CD4-positive, CD25-positive, alpha-beta regulatory T cell (primary cell): ENCODE results near the gene EIF4H. TPM values are rescaled to one million over a fixed set of nuclear protein-coding genes. Genes with fewer than 3 reads are reported as not detected.

Source experiments
- ATAC-seq, 2 donors: fragments of 150-1000 bp; cut with Tn5 transposase; one replicate each; pipeline ENCODE4 v1.10.0; 2021; ENCODE audit warnings: low read depth in 2 of 2, moderate number of reproducible peaks in 2 of 2, moderate library complexity in 1 of 2
- DNase-seq, 3 donors: peaks; one replicate each; pipeline versions ENCODE4 v3.0.0 to v3.0.0-alpha.2; 2012 to 2022; ENCODE audit warnings: mixed read lengths in 1 of 3
- H3K27ac ChIP-seq: one replicate; pipeline ENCODE4 v1.7.0; 2013; ENCODE audit warnings: mild to moderate bottlenecking, low read length; ENCODE audit not compliant: insufficient read depth, poor library complexity, severe bottlenecking
- H3K27me3 ChIP-seq: one replicate; pipeline ENCODE4 v1.7.0; 2013; ENCODE audit warnings: low read length; ENCODE audit not compliant: control insufficient read depth, insufficient read depth
- H3K36me3 ChIP-seq: one replicate; pipeline ENCODE4 v1.7.0; 2013; ENCODE audit warnings: mild to moderate bottlenecking, low read length, moderate library complexity; ENCODE audit not compliant: control insufficient read depth, insufficient read depth
- H3K4me1 ChIP-seq: 2 replicates; pipeline ENCODE4 v1.7.0; 2013; ENCODE audit warnings: mild to moderate bottlenecking, low read length; ENCODE audit not compliant: insufficient read depth, control insufficient read depth, poor library complexity, severe bottlenecking
- H3K4me3 ChIP-seq: one replicate; pipeline ENCODE4 v1.7.0; 2013; ENCODE audit warnings: low read depth, mild to moderate bottlenecking, low read length, moderate library complexity
- H3K9me3 ChIP-seq, 2 experiments: 1 replicate in 1 of 2; 2 replicates in 1 of 2; pipeline ENCODE4 v1.7.0; 2013; ENCODE audit warnings: low read length in 2 of 2, mild to moderate bottlenecking in 1 of 2, moderate library complexity in 1 of 2; ENCODE audit not compliant: control insufficient read depth in 2 of 2
- H3K27ac Mint-ChIP-seq, 3 donors: one replicate each; pipeline ENCODE4 v1.8.0; 2020 to 2022; ENCODE audit warnings: mild to moderate bottlenecking in 3 of 3, mixed read lengths in 3 of 3, moderate library complexity in 2 of 3
- H3K27me3 Mint-ChIP-seq: one replicate; pipeline ENCODE4 v1.8.0; 2022; ENCODE audit warnings: mild to moderate bottlenecking, mixed read lengths
- H3K36me3 Mint-ChIP-seq: one replicate; pipeline ENCODE4 v1.8.0; 2020; ENCODE audit warnings: mixed read lengths
- H3K4me1 Mint-ChIP-seq, 4 donors: one replicate each; pipeline ENCODE4 v1.8.0; 2020 to 2022; ENCODE audit warnings: mixed read lengths in 4 of 4, mild to moderate bottlenecking in 1 of 4
- H3K4me3 Mint-ChIP-seq, 4 donors: one replicate each; pipeline ENCODE4 v1.8.0; 2020 to 2022; ENCODE audit warnings: mild to moderate bottlenecking in 4 of 4, mixed read lengths in 4 of 4, moderate library complexity in 3 of 4
- H3K9me3 Mint-ChIP-seq, 7 donors: one replicate each; pipeline ENCODE4 v1.8.0; 2020 to 2022; ENCODE audit warnings: mixed read lengths in 7 of 7, mild to moderate bottlenecking in 3 of 7, moderate library complexity in 2 of 7
- polyA plus RNA-seq, 4 donors: library from polyadenylated mRNA; unstranded; fragments of 300-500 nt; fragmentation: Illumina TruSeq; gene quantifications; one replicate each; pipeline ENCODE4 v1.2.3, GENCODE V29; 2021
- total RNA-seq: library from RNA; stranded (reverse); gene quantifications from one replicate; pipeline ENCODE4 v1.2.3, GENCODE V29; 2022

The EIF4H gene
- total and polyA plus RNA-seq, 5 donors from 2014 or later, result 222 to 263 (median 243) TPM

DNA sequence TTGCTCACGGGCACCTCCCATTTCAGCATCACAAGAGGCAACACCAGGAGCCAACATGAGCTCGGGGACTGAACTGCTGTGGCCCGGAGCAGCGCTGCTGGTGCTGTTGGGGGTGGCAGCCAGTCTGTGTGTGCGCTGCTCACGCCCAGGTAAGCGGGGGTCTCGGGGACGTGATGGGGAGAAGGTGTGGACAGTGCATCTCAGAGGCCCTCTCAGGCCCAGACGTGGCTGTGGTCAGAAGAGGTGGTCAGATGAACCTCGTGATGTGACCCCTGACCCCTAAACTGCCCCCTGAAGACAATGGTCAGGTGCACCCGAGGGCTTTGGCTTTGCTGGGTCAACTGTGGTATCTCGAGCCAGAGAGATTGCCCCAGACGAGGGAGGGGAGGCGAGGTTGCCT lies 41.8 kb downstream of the EIF4H start:
- ATAC-seq (no peak), DNase-seq (no peak)
- H3K4me3 Mint-ChIP-seq, result no peak overlapping the region
- Histone ChIP-seq H3K4me3 (no peak overlapping the region), H3K27ac (no peak overlapping the region), H3K9me3 (no peaks in the 10 kb centered on the region), H3K27me3 (no peaks in the 10 kb centered on the region), H3K36me3 (no peaks in the 10 kb centered on the region), H3K4me1 (peaks cover 11% of the 10 kb centered on the region)
- no peak overlapping the region for H3K27ac Mint-ChIP-seq
- no peaks in the 10 kb centered on the region for H3K36me3 Mint-ChIP-seq
- H3K27me3 Mint-ChIP-seq, result no peaks in the 10 kb centered on the region
- H3K9me3 Mint-ChIP-seq, result no peaks in the 10 kb centered on the region
- peaks cover 0 to 18% (median 5%) of the 10 kb centered on the region in 4 donors for H3K4me1 Mint-ChIP-seq

DNA sequence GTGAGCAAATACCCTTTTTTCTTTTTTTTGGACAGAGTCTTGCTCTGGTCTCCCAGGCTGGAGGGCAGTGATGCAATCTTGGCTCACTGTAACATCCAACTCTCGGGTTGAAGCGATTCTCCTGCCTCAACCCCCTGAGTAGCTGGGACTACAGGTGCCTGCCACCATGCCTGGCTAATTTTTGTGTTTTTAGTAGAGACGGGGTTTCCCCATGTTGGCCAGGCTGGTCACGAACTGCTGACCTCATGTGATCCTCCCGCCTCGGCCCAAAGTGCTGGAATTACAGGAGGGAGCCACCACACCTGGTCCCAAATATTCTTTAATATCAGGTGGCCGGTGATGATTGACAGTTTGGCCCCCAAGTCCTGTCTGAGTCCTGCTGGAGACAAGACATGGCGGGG lies 42.2 kb downstream of the EIF4H start:
- H3K36me3 Mint-ChIP-seq, result no peaks in the 10 kb centered on the region
- peaks cover 9% of the 10 kb centered on the region for H3K4me1 ChIP-seq
- H3K27ac Mint-ChIP-seq, result no peak overlapping the region

DNA sequence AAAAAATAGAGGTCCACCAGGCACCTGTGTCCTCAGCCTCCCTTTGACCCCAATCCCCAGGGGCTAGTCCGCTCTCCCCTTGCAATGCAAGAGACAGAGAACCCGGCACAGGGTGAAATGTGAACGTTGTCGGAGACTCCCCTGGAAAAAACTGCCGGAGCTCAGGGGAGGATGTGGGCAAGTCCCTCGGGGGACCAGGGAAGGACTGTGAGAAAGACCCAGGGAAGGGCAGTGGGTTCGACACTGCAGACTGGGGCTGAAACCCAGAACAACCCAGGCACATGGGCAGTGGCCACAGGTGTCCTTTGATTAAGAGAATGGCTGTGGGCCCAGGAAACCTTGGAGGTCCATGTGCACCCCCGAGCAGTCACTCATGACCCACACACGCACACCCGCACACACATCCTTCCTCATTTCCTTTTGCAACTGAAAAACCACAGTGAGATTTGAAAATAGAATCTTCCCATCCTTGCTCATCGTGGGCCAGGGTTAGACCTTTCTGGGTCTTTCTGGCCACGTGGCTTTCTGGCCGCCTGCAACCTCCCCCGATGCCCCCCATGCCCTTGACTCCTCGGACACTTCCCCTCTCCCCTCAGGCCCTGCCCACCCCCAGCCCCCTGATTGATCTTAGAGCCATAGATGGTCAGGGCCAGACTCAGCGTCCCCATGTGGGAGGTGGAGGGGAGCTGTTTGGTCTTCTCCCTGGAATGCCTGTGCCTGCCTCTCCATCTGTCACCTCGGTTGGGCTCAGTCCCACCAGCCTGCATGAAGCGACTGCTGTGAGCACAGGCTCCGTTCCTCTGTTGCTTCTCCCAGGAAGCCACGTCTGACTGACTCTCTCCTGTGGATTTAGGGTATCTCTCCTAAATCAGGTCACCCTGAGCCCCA lies 43.5 kb downstream of the EIF4H start:
- Mint-ChIP-seq H3K27me3 (no peaks in the 10 kb centered on the region), H3K4me1 (peaks cover 0 to 16% (median 5%) of the 10 kb centered on the region in 4 donors), H3K27ac (peak overlapping the region in 2 of 3 donors; percentile 51 to 77), H3K36me3 (no peaks in the 10 kb centered on the region), H3K4me3 (no peak overlapping the region), H3K9me3 (no peaks in the 10 kb centered on the region)
- H3K4me3 ChIP-seq, result no peak overlapping the region
- peak; percentile 17 to 23 for ATAC-seq
- no peaks in the 10 kb centered on the region for H3K36me3 ChIP-seq
- DNase-seq, result peak in 1 of 3 donors; percentile 34
- H3K27ac ChIP-seq, result no peak overlapping the region
- peaks cover 9% of the 10 kb centered on the region for H3K4me1 ChIP-seq
- no peaks in the 10 kb centered on the region for H3K27me3 ChIP-seq
- H3K9me3 ChIP-seq, result no peaks in the 10 kb centered on the region

More for the DNA sequence above, 42.2 kb downstream of the EIF4H start:
- Mint-ChIP-seq H3K9me3 (no peaks in the 10 kb centered on the region), H3K27me3 (no peaks in the 10 kb centered on the region), H3K4me3 (no peak overlapping the region), H3K4me1 (peaks cover 0 to 18% (median 5%) of the 10 kb centered on the region in 4 donors)
- Histone ChIP-seq H3K36me3 (no peaks in the 10 kb centered on the region), H3K27me3 (no peaks in the 10 kb centered on the region), H3K4me3 (no peak overlapping the region), H3K9me3 (no peaks in the 10 kb centered on the region), H3K27ac (no peak overlapping the region)
- no peak for ATAC-seq
- no peak for DNase-seq

- no peaks in the 10 kb centered on the region for H3K36me3 ChIP-seq
- H3K27me3 ChIP-seq, result no peaks in the 10 kb centered on the region
- peaks cover 0 to 16% (median 5%) of the 10 kb centered on the region in 4 donors for H3K4me1 Mint-ChIP-seq
- no peaks in the 10 kb centered on the region for H3K9me3 ChIP-seq
- no peak overlapping the region for H3K4me3 ChIP-seq
- no peak overlapping the region for H3K27ac ChIP-seq
- peaks cover 9% of the 10 kb centered on the region for H3K4me1 ChIP-seq
- no peaks in the 10 kb centered on the region for H3K9me3 Mint-ChIP-seq
- H3K4me3 Mint-ChIP-seq, result no peak overlapping the region
- no peaks in the 10 kb centered on the region for H3K36me3 Mint-ChIP-seq
- H3K27me3 Mint-ChIP-seq, result no peaks in the 10 kb centered on the region
- peak overlapping the region in 1 of 3 donors; percentile 77 for H3K27ac Mint-ChIP-seq
- DNase-seq, result no peak
- no peak for ATAC-seq
Measured at GRCh38 chr7:74218343-74218698, 44.2 kb downstream of the EIF4H start.

GRCh38 chr7:74219416-74219815 lies 45.3 kb downstream of the EIF4H start:
- Mint-ChIP-seq H3K4me1 (peaks cover 0 to 16% (median 5%) of the 10 kb centered on the region in 4 donors), H3K36me3 (no peaks in the 10 kb centered on the region), H3K27me3 (no peaks in the 10 kb centered on the region), H3K27ac (no peak overlapping the region), H3K4me3 (no peak overlapping the region), H3K9me3 (no peaks in the 10 kb centered on the region)
- Histone ChIP-seq H3K4me1 (peaks cover 9% of the 10 kb centered on the region), H3K36me3 (no peaks in the 10 kb centered on the region), H3K4me3 (no peak overlapping the region), H3K27me3 (no peaks in the 10 kb centered on the region), H3K9me3 (no peaks in the 10 kb centered on the region), H3K27ac (no peak overlapping the region)
- ATAC-seq (no peak), DNase-seq (no peak)

DNA sequence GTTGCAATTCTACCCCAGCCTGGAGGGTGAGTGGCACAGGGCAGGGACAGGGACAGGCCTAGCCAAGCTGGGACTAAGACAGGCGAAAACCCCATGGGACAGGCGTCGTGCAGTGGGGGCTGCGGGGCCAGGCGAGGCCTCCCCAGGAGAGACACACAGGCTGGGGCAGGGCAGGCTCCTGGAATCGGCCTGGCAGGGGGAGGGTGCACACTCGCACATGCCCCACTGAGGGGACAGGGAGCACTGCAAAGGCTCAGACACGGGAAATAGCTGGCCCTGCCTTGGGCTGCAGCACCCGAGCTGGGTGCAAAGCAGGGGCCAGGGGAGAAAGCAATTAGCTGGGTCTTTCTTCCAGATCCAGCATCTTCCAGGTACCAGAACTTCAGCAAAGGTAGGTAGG lies 46.1 kb downstream of the EIF4H start:
- no peaks in the 10 kb centered on the region for H3K36me3 ChIP-seq
- peaks cover 9% of the 10 kb centered on the region for H3K4me1 ChIP-seq
- H3K4me1 Mint-ChIP-seq, result peaks cover 0 to 16% (median 5%) of the 10 kb centered on the region in 4 donors
- H3K27me3 Mint-ChIP-seq, result no peaks in the 10 kb centered on the region
- H3K9me3 ChIP-seq, result no peaks in the 10 kb centered on the region
- no peak overlapping the region for H3K4me3 Mint-ChIP-seq
- no peak overlapping the region for H3K27ac Mint-ChIP-seq
- DNase-seq (no peak), ATAC-seq (no peak)
- H3K4me3 ChIP-seq, result no peak overlapping the region
- no peaks in the 10 kb centered on the region for H3K9me3 Mint-ChIP-seq
- no peak overlapping the region for H3K27ac ChIP-seq
- H3K27me3 ChIP-seq, result no peaks in the 10 kb centered on the region
- H3K36me3 Mint-ChIP-seq, result no peaks in the 10 kb centered on the region

GRCh38 chr7:74221713-74222112 lies 47.6 kb downstream of the EIF4H start:
- no peak overlapping the region for H3K27ac ChIP-seq
- H3K4me3 Mint-ChIP-seq, result no peak overlapping the region
- no peak overlapping the region for H3K4me3 ChIP-seq
- no peaks in the 10 kb centered on the region for H3K27me3 ChIP-seq
- H3K27ac Mint-ChIP-seq, result peak overlapping the region in 1 of 3 donors; percentile 87
- peaks cover 2% of the 10 kb centered on the region for H3K36me3 ChIP-seq
- peaks cover 9% of the 10 kb centered on the region for H3K4me1 ChIP-seq
- no peaks in the 10 kb centered on the region for H3K9me3 Mint-ChIP-seq
- no peaks in the 10 kb centered on the region for H3K27me3 Mint-ChIP-seq
- H3K36me3 Mint-ChIP-seq, result peaks cover 4% of the 10 kb centered on the region
- DNase-seq (no peak), ATAC-seq (no peak)
- no peaks in the 10 kb centered on the region for H3K9me3 ChIP-seq
- peaks cover 0 to 16% (median 7%) of the 10 kb centered on the region in 4 donors for H3K4me1 Mint-ChIP-seq
